IMR-90 (cell line): Measurements from ENCODE around the gene ZMIZ1. TPM values are rescaled to one million over a fixed set of nuclear protein-coding genes. Genes with fewer than 3 reads are reported as not detected.

Experiments
- ATAC-seq: fragments of 200-7000 bp; cut with Tn5 transposase; 2 replicates; pipeline ENCODE4 v1.9.1; 2020; ENCODE audit warnings: low read depth, mild to moderate bottlenecking, moderate library complexity
- BruUV-seq: library from RNA; stranded (reverse); fragments of 400-500 nt; replicated peaks from 2 replicates; lab custom pipeline; 2021; lab: Mats Ljungman, UMichigan
- CTCF ChIA-PET: fragments of 300-600 bp; formaldehyde crosslinking; extraction: SDS; loops from one replicate; lab custom pipeline; 2021; ENCODE audit warnings: antibody characterized with exemption; lab: Yijun Ruan, JAX
- POLR2A ChIA-PET: fragments of 300-600 bp; sonication (Branson Sonifier 250); formaldehyde crosslinking; loops from one replicate; lab custom pipeline; 2022; ENCODE audit warnings: antibody characterized with exemption; ENCODE audit not compliant: unreplicated experiment; lab: Charles Lee
- DNase-seq: peaks from one replicate; pipeline ENCODE4 v3.0.0; 2013
- H2AFZ ChIP-seq: replicated peaks from 2 replicates; pipeline ENCODE3; 2013; ENCODE audit warnings: low read length, mild to moderate bottlenecking; ENCODE audit not compliant: poor library complexity
- H2AK5ac ChIP-seq: 2 replicates; pipeline ENCODE4 v1.6.1; 2013; ENCODE audit warnings: low read depth, low read length, inconsistent platforms
- H2AK9ac ChIP-seq: replicated peaks from 2 replicates; pipeline ENCODE3; 2013; ENCODE audit warnings: mild to moderate bottlenecking, low read depth, low read length, moderate library complexity; ENCODE audit not compliant: poor library complexity
- H2BK120ac ChIP-seq: 2 replicates; pipeline ENCODE4 v1.6.1; 2013; ENCODE audit warnings: low read depth, low read length, inconsistent platforms
- H2BK15ac ChIP-seq: 3 replicates; pipeline ENCODE4 v1.6.1; 2013; ENCODE audit warnings: low read depth, low read length, inconsistent platforms
- H2BK20ac ChIP-seq: 2 replicates; pipeline ENCODE4 v1.6.1; 2013; ENCODE audit warnings: low read depth, mild to moderate bottlenecking, inconsistent platforms, low read length, moderate library complexity
- H2BK5ac ChIP-seq: 2 replicates; pipeline ENCODE4 v1.6.1; 2013; ENCODE audit warnings: mild to moderate bottlenecking, low read depth, low read length, inconsistent platforms; ENCODE audit not compliant: poor library complexity, severe bottlenecking
- H3K14ac ChIP-seq: replicated peaks from 2 replicates; pipeline ENCODE4 v1.6.1; 2013; ENCODE audit warnings: low read depth, low read length, inconsistent platforms
- H3K18ac ChIP-seq: 2 replicates; pipeline ENCODE4 v1.6.1; 2013; ENCODE audit warnings: low read depth, low read length, control low read depth
- H3K23ac ChIP-seq: 2 replicates; pipeline ENCODE4 v1.6.1; 2013; ENCODE audit warnings: low read depth, low read length, inconsistent platforms
- H3K27ac ChIP-seq: 2 replicates; pipeline ENCODE4 v1.5.1; 2013; ENCODE audit warnings: mild to moderate bottlenecking, control low read depth, low read length; ENCODE audit not compliant: insufficient read depth
- H3K27me3 ChIP-seq: 2 replicates; pipeline ENCODE4 v1.6.1; 2013; ENCODE audit warnings: low read length; ENCODE audit not compliant: control insufficient read depth, insufficient read depth
- H3K36me3 ChIP-seq: 2 replicates; pipeline ENCODE4 v1.6.1; 2013; ENCODE audit warnings: low read length, mixed read lengths; ENCODE audit not compliant: control insufficient read depth, insufficient read depth
- H3K4ac ChIP-seq: 2 replicates; pipeline ENCODE4 v1.6.1; 2013; ENCODE audit warnings: low read depth, low read length, inconsistent platforms
- H3K4me1 ChIP-seq: 2 replicates; pipeline ENCODE4 v1.6.1; 2013; ENCODE audit warnings: low read length, mixed read lengths; ENCODE audit not compliant: control insufficient read depth, insufficient read depth
- H3K4me2 ChIP-seq: 2 replicates; pipeline ENCODE4 v1.6.1; 2013; ENCODE audit warnings: low read depth, mild to moderate bottlenecking, control low read depth, low read length, moderate library complexity
- H3K4me3 ChIP-seq: 2 replicates; pipeline ENCODE4 v1.5.1; 2013; ENCODE audit warnings: low read depth, mild to moderate bottlenecking, control low read depth, low read length, moderate library complexity; ENCODE audit not compliant: insufficient read depth
- H3K56ac ChIP-seq: 2 replicates; pipeline ENCODE4 v1.6.1; 2013; ENCODE audit warnings: low read length, inconsistent platforms; ENCODE audit not compliant: insufficient read depth; ENCODE audit errors: extremely low read depth
- H3K79me1 ChIP-seq, 2 experiments: 2 replicates each; pipeline ENCODE4 v1.6.1; 2013; ENCODE audit warnings: low read length in 2 of 2, inconsistent platforms in 1 of 2, low read depth in 1 of 2
- H3K9ac ChIP-seq: 2 replicates; pipeline ENCODE4 v1.6.1; 2013; ENCODE audit warnings: low read depth, low read length, control low read depth
- H3K9me1 ChIP-seq: 2 replicates; pipeline ENCODE4 v1.6.1; 2013; ENCODE audit warnings: low read length, inconsistent platforms; ENCODE audit not compliant: insufficient read depth
- H3K9me3 ChIP-seq: 2 replicates; pipeline ENCODE4 v1.6.1; 2013; ENCODE audit warnings: low read length; ENCODE audit not compliant: control insufficient read depth, insufficient read depth
- H4K20me1 ChIP-seq: 2 replicates; pipeline ENCODE4 v1.6.1; 2013; ENCODE audit warnings: low read length, inconsistent platforms; ENCODE audit not compliant: insufficient read depth
- H4K5ac ChIP-seq: 2 replicates; pipeline ENCODE4 v1.6.1; 2013; ENCODE audit warnings: mild to moderate bottlenecking, low read depth, low read length, control low read depth
- H4K8ac ChIP-seq, 2 experiments: 2 replicates each; pipeline ENCODE4 v1.6.1; 2013; ENCODE audit warnings: low read depth in 2 of 2, low read length in 2 of 2, control low read depth in 1 of 2, inconsistent platforms in 1 of 2
- H4K91ac ChIP-seq: 2 replicates; pipeline ENCODE4 v1.6.1; 2013; ENCODE audit warnings: low read depth, low read length, inconsistent platforms; ENCODE audit not compliant: insufficient read depth
- BHLHE40 ChIP-seq: fragments of 150-350 bp; IDR thresholded peaks from 2 replicates; pipeline ENCODE4 v1.6.1; 2016; ENCODE audit warnings: mild to moderate bottlenecking, low read depth, low read length
- CEBPB ChIP-seq: IDR thresholded peaks from 2 replicates; pipeline ENCODE4 v1.6.1; 2012; ENCODE audit warnings: low read depth, low read length, improper control_type of control experiment
- CHD1 ChIP-seq: IDR thresholded peaks from 2 replicates; pipeline ENCODE4 v1.6.1; 2012; ENCODE audit warnings: low read depth, low read length, improper control_type of control experiment
- FOS ChIP-seq: fragments of 150-350 bp; IDR thresholded peaks from 2 replicates; pipeline ENCODE4 v1.6.1; 2016; ENCODE audit warnings: low read depth, low read length
- MXI1 ChIP-seq: IDR thresholded peaks from 2 replicates; pipeline ENCODE4 v1.6.1; 2012; ENCODE audit warnings: low read depth, mild to moderate bottlenecking, low read length, moderate library complexity, borderline replicate concordance
- NFE2L2 ChIP-seq: fragments of 150-350 bp; IDR thresholded peaks from 2 replicates; pipeline ENCODE4 v1.6.1; 2016; ENCODE audit warnings: low read depth, mild to moderate bottlenecking, low read length
- POLR2A ChIP-seq: IDR thresholded peaks from 2 replicates; pipeline ENCODE4 v1.6.1; 2012; ENCODE audit warnings: mild to moderate bottlenecking, low read depth, low read length
- RAD21 ChIP-seq: IDR thresholded peaks from 2 replicates; pipeline ENCODE4 v1.6.1; 2012; ENCODE audit warnings: low read length, improper control_type of control experiment
- RCOR1 ChIP-seq: IDR thresholded peaks from 2 replicates; pipeline ENCODE4 v1.6.1; 2012; ENCODE audit warnings: mild to moderate bottlenecking, low read length, improper control_type of control experiment; ENCODE audit not compliant: insufficient replicate concordance
- RFX5 ChIP-seq: IDR thresholded peaks from 2 replicates; pipeline ENCODE4 v1.8.0; 2012; ENCODE audit warnings: low read depth, mild to moderate bottlenecking, low read length, moderate library complexity
- SMC3 ChIP-seq: fragments of 150-350 bp; IDR thresholded peaks from 2 replicates; pipeline ENCODE4 v1.6.1; 2016; ENCODE audit warnings: low read depth, mild to moderate bottlenecking, antibody characterized with exemption, low read length, moderate library complexity
- WGBS, 2 experiments: methylation state at CpG; one replicate each; pipeline versions ENCODE4 v1.1.5 to v1.1.7; 2013; ENCODE audit warnings: missing lambda C conversion rate in 2 of 2; ENCODE audit not compliant: insufficient read length in 1 of 2; ENCODE audit errors: extremely low coverage in 2 of 2; 5-methylcytosine and 5-hydroxymethylcytosine counted together
- dilution Hi-C: fragments of 300-500 bp; cut with HindIII; formaldehyde crosslinking; loops from one replicate; pipeline ENCODE4 v1.14.3; 2018; ENCODE audit warnings: low sequenced_read_pairs; ENCODE audit not compliant: unreplicated experiment
- in situ Hi-C: fragments of 300-500 bp; cut with MboI; formaldehyde crosslinking; loops from 3 replicates; pipeline ENCODE4 v1.14.3; 2019; ENCODE audit warnings: low sequenced_read_pairs, inconsistent platforms, mixed read lengths
- intact Hi-C: fragments of 100-400 bp; cut with micrococcal nuclease; formaldehyde crosslinking; loops from 2 replicates; pipeline ENCODE4 v1.10.0; 2022
- polyA plus RNA-seq, 3 experiments: library from polyadenylated mRNA; depleted of rRNA; stranded (reverse); fragments of >200 nt; gene quantifications; 2 replicates each; pipeline ENCODE4 v1.2.3, GENCODE V29; 2012; ENCODE audit warnings: low replicate concordance in 1 of 3
- total RNA-seq: library from RNA; depleted of rRNA; stranded (reverse); fragments of >200 nt; gene quantifications from 2 replicates; pipeline ENCODE4 v1.2.3, GENCODE V29; 2012
- TF ChIP-seq, protein P1 (sequence below): fragments of 150-350 bp; IDR thresholded peaks from 2 replicates; pipeline ENCODE4 v1.6.1; 2016; ENCODE audit warnings: low read depth, mild to moderate bottlenecking, low read length, moderate library complexity, borderline replicate concordance
- TF ChIP-seq, protein P2 (sequence below): conservative IDR thresholded peaks from 2 replicates; pipeline ENCODE4 v1.5.1; 2012; ENCODE audit warnings: mild to moderate bottlenecking, low read depth, low read length, improper control_type of control experiment
- TF ChIP-seq, protein P3 (sequence below): fragments of 150-350 bp; IDR thresholded peaks from 2 replicates; pipeline ENCODE4 v1.6.1; 2017; ENCODE audit warnings: mild to moderate bottlenecking, antibody characterized with exemption, low read length, low read depth

ZMIZ1 gene
- total and polyA plus RNA-seq, 2 of the 4 experiments (the other 2 are of a cell fraction): 6.6 to 48.7 TPM

DNA sequence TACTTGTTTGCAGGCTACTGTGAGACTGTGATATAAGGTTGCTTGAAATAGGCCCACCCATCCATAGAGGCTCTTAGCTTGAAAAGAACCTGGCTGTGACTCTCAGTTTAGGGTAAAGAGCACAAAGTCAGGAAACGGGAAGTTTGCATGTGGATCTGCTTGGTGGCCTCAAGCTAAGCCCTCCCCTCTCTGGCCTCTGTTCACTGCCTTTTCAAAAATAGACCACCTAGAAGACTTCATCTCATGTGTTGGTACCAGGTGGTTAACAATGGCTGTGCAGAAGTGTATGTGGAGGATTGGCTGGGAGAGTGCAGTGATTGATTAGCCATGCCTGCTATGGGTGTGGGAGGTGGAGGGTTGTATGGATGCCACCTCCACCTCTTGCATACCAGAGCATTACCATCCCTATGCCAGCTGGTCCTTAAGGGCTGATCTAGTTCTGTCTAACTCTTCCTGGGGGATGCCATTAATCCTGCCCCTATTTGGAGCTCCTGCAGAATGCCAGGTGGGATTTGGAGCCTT lies 122.0 kb downstream of the ZMIZ1 start:
- Histone ChIP-seq H3K4me2 (no peak overlapping the region), H2BK15ac (no peak overlapping the region), H2BK5ac (no peak overlapping the region), H3K23ac (peak overlapping the region; percentile 82; the same call in 1 of the 2 replicates), H3K56ac (no peak overlapping the region), H4K5ac (no peak overlapping the region), H3K4ac (no peak overlapping the region), H3K18ac (no peak overlapping the region), H3K4me1 (peaks cover 45% of the 10 kb centered on the region), H3K36me3 (peaks cover 36% of the 10 kb centered on the region), H2AK9ac (no peak overlapping the region), H4K8ac (no peak overlapping the region), H3K27ac (no peak overlapping the region), H4K91ac (no peak overlapping the region), H3K9ac (no peak overlapping the region), H2BK20ac (no peak overlapping the region), H3K79me1 (peaks cover 59 to 98% of the 10 kb centered on the region in 2 experiments), H2BK120ac (no peak overlapping the region), H3K9me3 (no peaks in the 10 kb centered on the region), H3K4me3 (no peak overlapping the region), H3K9me1 (peaks cover 51% of the 10 kb centered on the region), H4K20me1 (peaks cover 41% of the 10 kb centered on the region), H2AK5ac (peak overlapping the region; percentile 5; the same call in 1 of the 2 replicates), H3K14ac (0 out of 2 replicates have a peak overlapping the region, but pooled peaks have one; percentile 30), H3K27me3 (no peaks in the 10 kb centered on the region), H2AFZ (no peak overlapping the region)
- no peak for TF ChIP-seq NFE2L2
- no peak for TF ChIP-seq SMC3
- TF ChIP-seq, protein P1, sequence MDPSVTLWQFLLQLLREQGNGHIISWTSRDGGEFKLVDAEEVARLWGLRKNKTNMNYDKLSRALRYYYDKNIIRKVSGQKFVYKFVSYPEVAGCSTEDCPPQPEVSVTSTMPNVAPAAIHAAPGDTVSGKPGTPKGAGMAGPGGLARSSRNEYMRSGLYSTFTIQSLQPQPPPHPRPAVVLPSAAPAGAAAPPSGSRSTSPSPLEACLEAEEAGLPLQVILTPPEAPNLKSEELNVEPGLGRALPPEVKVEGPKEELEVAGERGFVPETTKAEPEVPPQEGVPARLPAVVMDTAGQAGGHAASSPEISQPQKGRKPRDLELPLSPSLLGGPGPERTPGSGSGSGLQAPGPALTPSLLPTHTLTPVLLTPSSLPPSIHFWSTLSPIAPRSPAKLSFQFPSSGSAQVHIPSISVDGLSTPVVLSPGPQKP: no peak
- TF ChIP-seq, protein P2, sequence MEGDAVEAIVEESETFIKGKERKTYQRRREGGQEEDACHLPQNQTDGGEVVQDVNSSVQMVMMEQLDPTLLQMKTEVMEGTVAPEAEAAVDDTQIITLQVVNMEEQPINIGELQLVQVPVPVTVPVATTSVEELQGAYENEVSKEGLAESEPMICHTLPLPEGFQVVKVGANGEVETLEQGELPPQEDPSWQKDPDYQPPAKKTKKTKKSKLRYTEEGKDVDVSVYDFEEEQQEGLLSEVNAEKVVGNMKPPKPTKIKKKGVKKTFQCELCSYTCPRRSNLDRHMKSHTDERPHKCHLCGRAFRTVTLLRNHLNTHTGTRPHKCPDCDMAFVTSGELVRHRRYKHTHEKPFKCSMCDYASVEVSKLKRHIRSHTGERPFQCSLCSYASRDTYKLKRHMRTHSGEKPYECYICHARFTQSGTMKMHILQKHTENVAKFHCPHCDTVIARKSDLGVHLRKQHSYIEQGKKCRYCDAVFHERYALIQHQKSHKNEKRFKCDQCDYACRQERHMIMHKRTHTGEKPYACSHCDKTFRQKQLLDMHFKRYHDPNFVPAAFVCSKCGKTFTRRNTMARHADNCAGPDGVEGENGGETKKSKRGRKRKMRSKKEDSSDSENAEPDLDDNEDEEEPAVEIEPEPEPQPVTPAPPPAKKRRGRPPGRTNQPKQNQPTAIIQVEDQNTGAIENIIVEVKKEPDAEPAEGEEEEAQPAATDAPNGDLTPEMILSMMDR: no peak
- TF ChIP-seq BHLHE40: no peak
- TF ChIP-seq RAD21: no peak
- no peak for TF ChIP-seq CHD1
- TF ChIP-seq, protein P3, sequence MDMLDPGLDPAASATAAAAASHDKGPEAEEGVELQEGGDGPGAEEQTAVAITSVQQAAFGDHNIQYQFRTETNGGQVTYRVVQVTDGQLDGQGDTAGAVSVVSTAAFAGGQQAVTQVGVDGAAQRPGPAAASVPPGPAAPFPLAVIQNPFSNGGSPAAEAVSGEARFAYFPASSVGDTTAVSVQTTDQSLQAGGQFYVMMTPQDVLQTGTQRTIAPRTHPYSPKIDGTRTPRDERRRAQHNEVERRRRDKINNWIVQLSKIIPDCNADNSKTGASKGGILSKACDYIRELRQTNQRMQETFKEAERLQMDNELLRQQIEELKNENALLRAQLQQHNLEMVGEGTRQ: no peak
- no peak for TF ChIP-seq FOS
- no peak for TF ChIP-seq RCOR1
- TF ChIP-seq CEBPB: no peak
- TF ChIP-seq POLR2A: no peak
- no peak for TF ChIP-seq MXI1
- no peak for TF ChIP-seq RFX5
- dilution Hi-C loops: no loop called here
- ATAC-seq (no peak), DNase-seq (no peak)
- in situ Hi-C loops: loop anchor here (10.0 kb wide), 1 partner anchor 986 kb away; no protein-coding TSS in a partner anchor
- no CpG with 5 or more reads among the region's 1 CpG for WGBS, 2 experiments
- ChIA-PET POLR2A (no interaction called here), CTCF (no interaction called here)
- intact Hi-C loops: loop anchor here (10.0 kb wide), 1 partner anchor 246 kb away; no protein-coding TSS in a partner anchor
- BruUV-seq: no TSS peak
